HG03354 (cell line): ENCODE measurements around the gene MECP2.

ENCODE experiments used
- ATAC-seq: cut with Tn5 transposase; IDR thresholded peaks from one replicate; pipeline ENCODE4 v1.9.1; 2021; ENCODE audit warnings: mild to moderate bottlenecking; ENCODE audit not compliant: unreplicated experiment, poor library complexity, severe bottlenecking

The MECP2 gene

DNA sequence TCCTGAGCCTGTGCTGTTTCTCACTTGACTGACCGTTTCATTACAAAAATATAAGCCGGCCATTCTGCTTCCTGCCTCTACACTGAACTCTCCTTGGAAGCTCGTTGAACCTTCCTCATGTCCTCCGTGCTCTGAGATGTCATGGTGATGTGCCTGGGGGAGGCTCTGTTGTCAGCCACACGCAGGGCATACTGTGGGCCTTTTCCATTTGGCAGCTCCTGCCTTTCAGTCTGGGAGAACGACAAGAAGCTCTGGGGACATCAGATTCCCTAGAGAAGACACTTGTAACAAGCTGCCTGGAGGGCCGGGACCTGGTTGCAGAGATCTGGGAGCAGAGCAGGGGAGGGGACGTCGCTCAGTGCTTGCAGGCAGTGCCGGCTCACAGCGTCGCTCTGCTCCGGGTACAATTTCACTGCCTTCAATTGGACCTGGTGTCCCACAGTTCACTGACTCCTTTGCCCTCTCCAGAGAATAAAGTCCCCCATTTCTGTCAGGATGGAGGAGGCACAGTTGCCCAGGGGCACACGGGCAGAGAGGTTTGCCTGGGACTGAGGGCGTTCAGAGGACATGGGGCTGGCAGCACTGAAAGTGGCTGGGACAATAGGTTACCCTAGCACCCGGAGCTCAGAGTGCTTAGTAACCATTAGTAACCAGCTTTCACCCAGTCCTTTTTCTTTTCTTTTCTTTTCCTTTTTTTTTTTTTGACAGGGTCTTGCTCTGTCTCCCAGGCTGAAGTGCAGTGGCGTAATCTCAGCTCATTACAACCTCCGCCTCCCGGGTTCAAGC is 19.1 kb upstream of the MECP2 start:
- no peak for ATAC-seq

DNA sequence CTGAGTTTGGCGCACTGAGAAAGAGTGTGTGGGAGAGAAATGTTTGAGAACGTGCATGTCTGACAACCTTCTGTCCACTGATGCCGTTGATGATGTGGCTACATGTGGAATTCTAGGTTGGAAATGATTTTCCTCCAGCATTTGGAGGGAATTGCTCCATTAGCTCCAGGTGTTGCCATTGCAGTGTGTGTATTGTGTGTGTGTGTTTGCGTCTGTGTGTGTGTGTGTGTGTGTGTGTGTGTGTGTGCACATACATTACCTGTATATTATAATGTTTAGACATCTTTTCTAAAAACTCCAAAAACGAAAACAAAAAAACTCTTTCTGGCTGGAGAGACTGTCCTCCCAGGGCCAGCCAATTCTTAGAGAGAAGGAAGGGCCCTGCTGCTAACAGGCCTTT is 18.2 kb upstream of the MECP2 start:
- no peak for ATAC-seq

DNA sequence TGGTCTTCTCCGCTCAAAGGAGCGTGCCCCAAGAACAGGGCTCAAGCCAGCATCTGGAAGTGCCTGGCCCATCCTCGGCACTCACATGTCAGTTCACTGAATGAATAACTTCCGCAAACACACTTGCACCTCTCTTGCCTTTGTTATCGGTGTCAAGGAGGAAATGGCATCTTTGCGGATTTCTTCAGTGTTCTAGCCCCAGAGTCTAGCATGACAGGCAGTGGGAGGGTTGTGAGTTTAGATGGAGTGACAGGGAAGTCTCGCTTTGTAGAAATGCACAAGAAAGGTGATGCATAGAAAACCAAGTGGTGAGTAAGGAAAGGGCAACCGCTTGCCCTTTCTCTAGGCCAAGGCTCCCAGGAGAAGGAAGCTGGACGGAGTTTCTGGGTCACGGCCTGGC is 17.6 kb upstream of the MECP2 start:
- ATAC-seq, result no peak

DNA sequence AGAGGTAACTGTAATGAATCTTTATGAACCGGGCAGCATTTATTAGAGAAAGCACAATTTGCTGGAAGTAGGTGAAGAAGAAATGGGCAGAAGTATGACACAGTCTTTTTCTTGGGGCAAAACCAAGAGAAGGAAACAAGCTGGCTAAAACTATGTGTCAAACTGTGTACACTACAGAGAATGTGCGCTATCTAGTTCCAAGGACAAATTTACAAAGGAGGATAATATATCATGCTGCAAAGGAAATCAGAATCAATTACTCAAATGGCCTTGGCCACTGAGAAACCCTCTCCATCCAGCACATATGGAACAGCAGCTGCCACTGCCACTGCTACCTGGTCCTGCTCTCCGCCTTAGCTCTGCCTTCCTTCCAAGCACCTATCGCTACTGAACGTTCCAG is 17.1 kb upstream of the MECP2 start:
- ATAC-seq, result no peak

DNA sequence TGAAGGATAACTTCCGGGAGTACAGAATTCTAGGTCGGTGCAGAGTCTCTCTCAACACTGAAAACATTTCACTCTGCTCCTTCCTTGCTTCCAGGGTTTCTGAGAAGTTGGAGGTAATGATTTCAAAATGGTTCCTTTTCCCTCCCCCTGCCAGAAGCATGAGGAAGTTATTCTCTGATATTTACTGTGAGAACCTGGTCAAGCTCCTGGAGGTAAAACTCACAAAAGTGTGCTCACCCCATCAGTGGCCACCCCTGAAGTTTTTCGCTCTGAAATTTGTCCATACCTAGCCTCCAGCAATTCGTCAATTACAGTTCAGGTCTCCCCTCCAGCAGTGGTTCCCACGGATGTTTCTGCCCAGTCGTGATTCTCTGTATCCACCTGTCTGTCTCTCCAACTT is 16.2 kb upstream of the MECP2 start:
- no peak for ATAC-seq

DNA sequence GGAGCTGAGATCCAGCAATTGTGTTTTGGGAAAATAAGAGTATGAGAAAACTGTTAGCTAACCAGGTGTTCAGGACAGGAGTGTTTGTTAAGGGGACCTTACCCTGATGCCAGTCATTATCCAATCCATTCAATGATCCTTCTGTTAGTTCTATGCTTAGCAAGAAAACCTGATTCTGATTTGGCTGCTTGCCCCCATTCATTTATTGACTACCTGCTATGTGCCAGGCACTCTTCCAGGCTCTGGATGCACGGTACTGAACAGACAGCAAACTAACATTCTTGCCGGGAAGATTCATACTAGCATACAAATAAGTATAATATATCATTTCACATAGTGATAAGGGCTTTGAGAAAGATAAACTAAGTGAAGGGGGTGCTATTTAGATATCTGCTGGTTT is 1.0 kb upstream of the MECP2 start:
- no peak for ATAC-seq

DNA sequence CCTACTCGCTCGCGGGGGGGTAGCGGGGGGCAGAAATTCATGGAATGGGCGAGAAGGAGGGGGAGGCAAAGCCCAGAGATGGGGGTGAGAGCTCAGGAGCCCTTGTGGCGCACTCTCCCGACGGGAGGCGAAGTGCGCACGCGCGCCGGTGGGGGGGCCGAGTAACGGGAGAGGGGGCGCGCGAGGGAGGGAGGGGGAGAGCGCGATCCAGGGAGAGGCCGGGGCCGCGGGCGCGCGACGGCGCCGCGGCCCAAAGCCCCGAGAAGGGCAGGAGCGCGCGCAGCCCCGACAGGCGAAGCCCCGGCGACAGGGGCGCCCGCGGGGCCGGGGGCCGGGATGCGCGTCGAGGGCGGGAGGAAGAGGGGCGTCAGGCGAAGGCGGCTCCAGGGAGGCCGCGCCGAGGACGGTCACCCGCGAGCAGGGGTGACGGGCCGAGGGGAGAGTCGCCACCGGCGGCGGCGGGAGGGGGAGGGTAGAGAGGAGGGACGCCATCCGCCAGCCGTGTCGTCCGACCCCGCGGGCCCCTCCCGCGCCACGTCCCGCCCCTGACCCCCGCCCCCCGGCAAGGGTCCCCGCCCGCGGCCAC is 421 bp downstream of the MECP2 start:
- ATAC-seq, result peak; percentile 44

DNA sequence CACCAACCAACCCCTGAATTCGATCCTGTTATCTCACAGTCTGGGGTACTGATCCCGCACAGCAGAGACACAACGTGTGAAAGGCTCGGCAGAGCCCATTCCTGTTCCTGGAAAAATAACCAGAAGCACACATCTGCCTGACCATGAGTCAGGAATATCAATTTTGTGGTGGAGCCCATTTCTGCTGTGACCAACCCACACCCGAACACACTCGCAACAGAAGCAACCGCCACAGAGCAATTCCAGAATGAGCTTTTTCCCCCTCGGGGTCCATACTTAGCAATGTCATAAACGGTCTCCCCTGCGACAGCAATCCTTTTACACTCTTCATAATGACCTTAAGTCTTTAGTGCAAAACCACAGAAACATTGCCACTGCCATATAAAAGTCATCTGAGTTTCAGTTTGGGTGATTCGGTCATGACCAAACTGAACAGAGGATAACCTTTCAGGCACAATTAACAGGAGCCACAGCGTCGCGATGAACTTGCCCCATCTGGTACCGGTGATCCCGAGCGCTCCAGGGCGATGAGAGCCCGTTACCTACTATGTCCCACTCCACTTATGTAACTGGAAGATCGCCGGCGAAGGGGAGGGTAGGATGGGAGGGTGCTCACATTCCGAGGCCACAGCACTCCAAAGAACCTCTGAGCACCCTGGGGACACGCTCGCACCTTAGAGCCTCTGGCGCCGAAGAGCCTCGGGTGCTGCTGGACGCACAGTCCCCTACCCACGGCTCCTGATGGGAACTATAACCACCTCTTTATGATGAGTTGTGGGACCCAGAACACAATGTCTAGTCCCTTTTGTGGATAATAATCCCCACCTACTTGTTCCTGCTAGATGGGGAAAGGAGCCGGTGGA is 1.1 kb downstream of the MECP2 start:
- no peak for ATAC-seq

DNA sequence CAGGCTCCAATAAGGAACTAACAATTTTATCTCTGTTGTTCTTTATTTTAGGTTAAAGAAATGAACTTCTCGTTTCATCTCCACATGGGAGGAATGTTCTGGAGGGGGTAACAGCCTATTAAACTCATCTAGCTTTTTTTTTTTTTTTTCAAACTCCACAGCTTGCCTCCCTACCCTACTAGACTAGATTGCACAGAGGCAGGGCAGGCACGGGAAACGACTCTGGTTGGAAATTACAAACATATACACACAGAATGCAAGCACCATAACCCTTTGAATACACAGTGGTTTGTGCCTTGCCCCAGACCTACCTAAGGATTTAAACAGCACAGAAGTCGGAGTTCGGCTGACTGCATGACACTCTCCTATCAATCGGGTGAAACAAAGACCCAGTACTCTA is 2.7 kb downstream of the MECP2 start:
- ATAC-seq, result no peak

DNA sequence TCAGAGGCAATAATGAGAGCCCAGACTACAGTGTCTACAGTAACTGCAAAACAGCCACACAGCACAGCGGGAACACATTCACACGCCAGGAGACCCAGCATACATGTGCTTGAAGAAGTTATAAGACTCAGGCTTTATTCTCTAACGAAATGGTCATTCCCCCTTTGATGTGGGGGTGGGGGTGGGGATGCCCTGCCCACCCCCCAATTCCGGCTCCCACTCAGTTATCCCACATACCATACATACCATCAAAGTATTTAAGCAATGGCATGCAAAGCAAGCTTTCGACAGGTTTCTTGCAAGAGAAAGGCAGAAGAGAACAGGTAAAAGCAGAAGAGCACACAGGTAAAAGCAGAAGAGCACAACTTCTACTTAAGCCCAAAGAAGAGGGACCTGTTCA is 3.6 kb downstream of the MECP2 start:
- no peak for ATAC-seq

DNA sequence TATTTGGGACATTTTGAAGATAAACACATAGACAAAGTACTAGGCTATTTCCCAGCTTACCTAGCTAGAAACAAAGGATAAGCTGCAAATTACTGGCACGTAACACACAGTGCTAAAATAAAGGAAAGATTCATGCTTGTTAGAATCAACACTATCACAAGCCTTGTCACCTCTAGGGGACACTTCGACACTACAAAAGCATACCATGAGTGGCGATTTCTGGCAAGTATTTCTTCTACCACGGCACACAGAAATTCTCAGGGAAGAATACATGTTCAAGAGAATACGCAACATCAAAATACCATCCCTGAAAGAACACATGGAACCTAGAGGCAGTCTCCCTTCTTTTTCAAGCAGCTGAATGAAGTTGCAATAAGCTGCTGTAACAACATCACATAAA is 5.1 kb downstream of the MECP2 start:
- no peak for ATAC-seq

DNA sequence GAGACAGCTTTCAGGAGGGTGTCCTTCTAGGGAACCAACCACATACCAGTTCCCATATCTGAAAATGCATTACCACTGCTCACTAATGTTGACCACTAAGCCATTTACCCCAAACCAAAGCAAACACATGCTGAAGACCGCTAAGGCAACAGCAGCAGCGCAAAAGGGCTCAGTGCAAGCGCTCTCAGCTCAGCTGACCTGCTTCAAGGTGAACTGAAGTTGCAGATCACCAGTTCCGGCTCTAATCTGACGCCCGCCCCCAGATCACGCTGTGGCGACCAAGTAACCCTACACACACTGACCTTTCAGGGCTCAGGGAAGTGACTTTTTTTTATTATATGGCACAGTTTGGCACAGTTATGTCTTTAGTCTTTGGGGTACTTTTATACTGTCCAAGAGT is 5.8 kb downstream of the MECP2 start:
- ATAC-seq, result no peak

DNA sequence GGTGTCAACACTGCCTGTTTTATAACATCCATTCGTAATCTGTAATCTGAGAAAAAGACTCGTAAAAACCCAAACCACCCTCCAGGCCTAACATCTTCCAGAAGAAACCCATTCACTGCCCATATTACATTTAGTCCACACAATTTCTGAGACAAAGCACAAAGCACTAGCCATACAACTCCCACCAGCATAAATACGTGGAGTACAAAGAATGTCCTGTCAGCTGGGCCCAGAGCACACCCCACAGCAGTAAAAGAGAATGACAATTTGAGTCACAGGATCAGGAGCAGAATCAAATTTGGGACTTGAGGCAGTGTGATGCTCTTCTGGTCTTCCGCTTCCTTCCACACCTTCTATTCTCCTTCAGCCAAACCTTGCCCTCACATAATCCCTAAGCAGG is 6.8 kb downstream of the MECP2 start:
- ATAC-seq, result no peak

DNA sequence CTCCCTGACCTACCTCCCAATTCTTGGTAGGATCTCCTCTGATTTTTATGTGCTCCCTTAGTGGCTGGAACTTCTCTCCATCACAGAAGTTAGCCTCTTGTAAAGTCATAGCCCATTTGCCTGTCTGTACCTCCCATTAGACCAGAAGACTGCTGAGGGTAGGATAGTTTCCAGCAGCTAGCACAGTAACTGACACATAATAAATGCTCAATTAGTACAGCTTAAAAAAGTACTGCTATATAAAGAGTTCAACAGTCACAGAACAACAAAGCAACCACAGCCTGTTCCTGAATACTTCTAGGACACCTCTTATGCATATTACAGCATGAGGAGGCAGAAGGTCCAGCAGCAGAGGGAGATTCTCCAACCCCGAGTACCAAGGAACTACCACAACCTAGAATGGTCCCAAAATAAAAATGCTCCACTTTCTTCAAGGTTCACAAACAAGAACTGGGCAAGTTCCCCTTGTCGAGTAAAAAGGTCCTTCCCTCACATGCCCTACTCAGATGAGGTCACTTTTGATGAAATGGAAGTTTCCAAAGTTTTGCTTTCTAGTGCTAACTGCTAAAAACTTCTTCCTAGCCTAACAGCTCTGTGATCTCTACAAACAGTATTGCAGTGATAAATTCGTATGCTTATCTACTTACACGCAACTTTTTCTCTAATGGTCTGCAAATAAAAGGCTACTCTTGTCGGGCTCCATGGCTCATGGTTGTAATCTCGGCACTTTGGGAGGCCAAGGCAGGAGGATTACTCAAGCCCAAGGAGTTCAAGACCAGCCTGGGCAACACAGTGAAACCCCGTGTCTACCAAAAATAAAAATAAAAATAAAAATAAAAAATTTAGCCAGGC is 12.8 kb downstream of the MECP2 start:
- ATAC-seq, result no peak

DNA sequence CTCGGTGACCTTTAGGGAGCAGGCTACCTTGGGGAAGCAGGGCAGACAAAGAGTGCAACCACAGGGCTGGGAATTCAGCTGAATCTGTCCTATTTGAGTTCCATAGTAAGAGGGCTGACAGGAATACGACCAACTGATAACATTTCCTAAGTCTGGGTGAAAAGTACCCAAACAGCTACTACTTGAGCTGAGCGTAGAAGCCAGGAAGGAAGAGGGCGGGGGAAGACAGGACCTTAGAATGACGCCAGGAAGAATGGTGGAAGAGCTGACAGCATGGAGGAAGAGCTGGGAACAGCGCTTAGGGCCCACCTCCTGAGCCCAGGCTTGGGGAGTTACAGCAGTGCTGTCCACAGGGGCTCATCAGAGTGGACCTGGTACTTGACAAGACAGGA is 14.4 kb downstream of the MECP2 start:
- ATAC-seq, result no peak

DNA sequence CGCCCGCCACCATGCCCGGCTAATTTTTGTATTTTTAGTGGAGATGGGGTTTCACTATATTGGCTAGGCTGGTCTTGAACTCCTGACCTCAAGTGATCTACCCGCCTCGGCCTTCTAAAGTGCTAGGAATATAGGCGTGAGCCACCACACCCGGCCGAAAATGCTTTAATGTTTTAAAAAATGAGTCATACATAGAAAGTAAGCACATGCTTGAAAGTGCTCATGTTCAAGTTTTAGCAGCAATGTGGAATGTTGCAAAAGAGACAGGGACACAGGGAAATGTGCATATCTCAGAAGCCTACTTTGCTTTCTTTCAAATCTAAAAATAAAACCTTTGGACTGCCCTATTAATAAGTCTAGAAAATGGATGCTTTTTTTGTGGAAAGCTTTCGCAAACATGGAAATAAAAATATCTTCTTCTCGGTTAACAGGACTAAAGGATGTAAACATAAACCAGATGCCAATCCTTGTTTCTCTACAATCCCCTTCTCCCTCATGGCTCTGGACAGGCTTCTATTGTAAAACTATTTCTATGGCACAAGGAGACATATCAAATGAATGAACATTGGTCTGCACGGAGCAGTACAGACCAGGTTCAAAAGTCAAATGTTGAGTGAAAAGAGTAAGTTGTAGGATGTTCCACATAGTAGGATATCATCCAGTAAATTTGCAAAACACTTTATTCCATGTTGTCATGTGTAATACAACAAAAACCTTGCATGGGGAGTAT is 15.0 kb downstream of the MECP2 start:
- no peak for ATAC-seq

DNA sequence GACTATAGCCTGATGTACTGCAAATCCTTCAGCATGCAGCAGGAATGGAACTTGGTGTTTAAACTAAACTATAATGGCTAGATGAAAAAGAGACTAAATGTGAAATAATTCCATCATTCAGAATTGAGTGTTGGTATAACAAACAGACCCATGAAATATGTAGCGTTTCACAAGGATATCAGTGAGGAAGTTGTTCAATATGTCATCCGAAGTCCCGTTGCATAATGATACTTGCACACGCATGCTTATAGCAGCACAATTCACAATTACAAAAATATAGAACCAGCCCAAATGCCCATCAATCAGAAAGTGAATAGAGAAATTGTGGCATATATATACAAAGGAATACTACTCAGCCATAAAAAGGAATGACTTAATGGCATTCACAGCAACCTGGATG is 20.4 kb downstream of the MECP2 start:
- ATAC-seq, result no peak

DNA sequence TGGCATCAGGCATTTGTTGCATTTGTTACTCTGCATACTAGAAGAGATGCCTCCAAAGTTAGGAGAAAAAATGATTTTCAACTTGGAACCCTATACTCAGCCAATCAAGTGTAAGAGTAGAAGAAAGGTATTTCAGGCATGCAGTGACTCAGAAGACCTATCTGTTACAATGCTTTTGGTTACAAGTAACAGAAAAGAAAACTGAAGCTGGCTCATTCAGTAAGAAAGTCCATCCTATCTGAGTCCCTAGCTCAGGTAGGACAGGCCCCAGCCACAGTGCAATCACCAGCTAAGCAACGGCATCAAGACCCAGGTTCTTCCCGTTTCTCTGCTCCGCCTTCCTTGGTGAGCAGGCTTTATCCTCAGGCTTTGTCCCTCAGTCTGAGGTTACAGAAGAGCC is 23.3 kb downstream of the MECP2 start:
- no peak for ATAC-seq

DNA sequence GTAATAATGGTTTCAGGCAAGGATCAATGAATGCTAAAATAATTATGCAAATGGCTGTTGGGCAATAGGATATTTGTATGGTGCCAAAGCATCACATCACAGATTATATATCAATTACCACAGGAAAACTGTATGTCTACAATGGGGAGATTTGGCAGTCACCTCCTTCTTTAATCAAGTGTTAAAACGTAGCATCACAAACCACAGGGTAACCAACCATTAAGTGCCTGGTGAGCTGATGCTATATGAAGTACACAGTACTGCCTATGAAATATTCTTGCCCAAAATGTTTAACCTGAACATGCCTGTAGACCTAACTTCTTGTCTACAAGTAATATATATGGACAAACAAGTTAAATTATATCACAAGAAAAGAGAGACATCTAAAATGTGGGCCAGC is 25.3 kb downstream of the MECP2 start:
- no peak for ATAC-seq
